Tibial nerve (tissue), 4 donors: ENCODE results near the gene SHB. TPM values are rescaled to one million over a fixed set of nuclear protein-coding genes. Genes with fewer than 3 reads are reported as not detected.
"Not testable (repeated sequence)": the region's sequence is repeated elsewhere in the genome, so short reads cannot be mapped to it uniquely, and the experiment has no call there.

Experiments used
- DNase-seq, 2 donors: peaks; one replicate each; pipeline ENCODE4 v3.0.0-alpha.2; 2019; ENCODE audit warnings: low spot score in 2 of 2
- H3K27ac ChIP-seq, 4 donors: fragments of 200-600 bp; sonication (generic) in 3 of 4; one replicate each; pipeline ENCODE4 v1.5.1; 2017 to 2019; ENCODE audit warnings: mild to moderate bottlenecking in 1 of 4
- H3K27me3 ChIP-seq, 2 donors: fragments of 200-600 bp; sonication (generic) in 1 of 2; one replicate each; pipeline versions ENCODE4 v1.5.1 to v1.6.0; 2017 to 2019
- H3K36me3 ChIP-seq, 3 donors: fragments of 200-600 bp; sonication (generic); one replicate each; pipeline ENCODE4 v1.5.1; 2018 to 2019
- H3K4me1 ChIP-seq, 4 donors: fragments of 200-600 bp; sonication (generic) in 3 of 4; one replicate each; pipeline ENCODE4 v1.5.1; 2017 to 2019
- H3K4me3 ChIP-seq, 4 donors: fragments of 200-600 bp; sonication (generic) in 3 of 4; one replicate each; pipeline ENCODE4 v1.5.1; 2017 to 2019; ENCODE audit warnings: mild to moderate bottlenecking in 1 of 4, moderate library complexity in 1 of 4
- H3K9me3 ChIP-seq, 4 donors: fragments of 200-600 bp; sonication (generic) in 3 of 4; one replicate each; pipeline ENCODE4 v1.5.1; 2017 to 2019
- CTCF ChIP-seq, 5 experiments: fragments of 200-600 bp in 3 of 5; fragments of 450-650 bp in 2 of 5; sonication (generic) in 3 of 5; IDR thresholded peaks; one replicate each; pipeline ENCODE4 v1.5.1; 2016 to 2019; ENCODE audit warnings: antibody characterized with exemption in 5 of 5, mild to moderate bottlenecking in 3 of 5, moderate library complexity in 2 of 5
- EP300 ChIP-seq, 2 donors: sonication (generic); formaldehyde crosslinking; IDR thresholded peaks; one replicate each; pipeline ENCODE4 v1.6.1; 2017; ENCODE audit warnings: antibody characterized with exemption in 2 of 2, mild to moderate bottlenecking in 1 of 2
- POLR2A ChIP-seq, 2 donors: fragments of 450-650 bp; IDR thresholded peaks; one replicate each; pipeline ENCODE4 v1.6.1; 2017; ENCODE audit warnings: antibody characterized with exemption in 2 of 2, mild to moderate bottlenecking in 2 of 2, moderate library complexity in 2 of 2
- WGBS, 2 donors: methylation state at CpG; one replicate each; pipeline ENCODE4 v1.1.5; 2018; 5-methylcytosine and 5-hydroxymethylcytosine counted together
- total RNA-seq, 4 donors: library from RNA; depleted of rRNA; stranded (reverse); fragments of >200 nt; gene quantifications; one replicate each; pipeline ENCODE4 v1.1.0, GENCODE V29; 2016

The SHB gene
- total RNA-seq, 4 donors from 2014 or later, result 6.3 to 15.9 (median 11.6) TPM

GRCh38 chr9:37914701-37915358 is 154.2 kb downstream of the SHB start:
- no peak overlapping the region for H3K4me3 ChIP-seq
- no peaks in the 10 kb centered on the region for H3K9me3 ChIP-seq
- TF ChIP-seq CTCF (IDR thresholded peaks at IDR 0.05) (no peak), EP300 (IDR thresholded peaks at IDR 0.05) (no peak), POLR2A (IDR thresholded peaks at IDR 0.05) (no peak)
- 72 to 80% methylated on average over 6 to 11 of the region's 11 CpGs for WGBS, 2 donors
- H3K27me3 ChIP-seq, result no peaks in the 10 kb centered on the region
- no peak for DNase-seq
- H3K4me1 ChIP-seq, result peaks cover 0 to 57% (median 12%) of the 10 kb centered on the region in 4 donors
- H3K36me3 ChIP-seq, result no peaks in the 10 kb centered on the region
- peak overlapping the region in 1 of 4 donors; percentile 40 for H3K27ac ChIP-seq

- Histone ChIP-seq H3K36me3 (no peaks in the 10 kb centered on the region), H3K27me3 (no peaks in the 10 kb centered on the region), H3K4me1 (peaks cover 0 to 50% (median 10%) of the 10 kb centered on the region in 4 donors), H3K27ac (peak overlapping the region in 2 of 4 donors; percentile 39 to 66), H3K4me3 (no peak overlapping the region), H3K9me3 (no peaks in the 10 kb centered on the region)
- no peak for TF ChIP-seq EP300 (IDR thresholded peaks at IDR 0.05)
- WGBS, 2 donors, result 43 to 67% methylated on average over 8 of the region's 8 CpGs
- DNase-seq, result no peak
Measured at GRCh38 chr9:37914154-37914551, 154.9 kb downstream of the SHB start.

DNA sequence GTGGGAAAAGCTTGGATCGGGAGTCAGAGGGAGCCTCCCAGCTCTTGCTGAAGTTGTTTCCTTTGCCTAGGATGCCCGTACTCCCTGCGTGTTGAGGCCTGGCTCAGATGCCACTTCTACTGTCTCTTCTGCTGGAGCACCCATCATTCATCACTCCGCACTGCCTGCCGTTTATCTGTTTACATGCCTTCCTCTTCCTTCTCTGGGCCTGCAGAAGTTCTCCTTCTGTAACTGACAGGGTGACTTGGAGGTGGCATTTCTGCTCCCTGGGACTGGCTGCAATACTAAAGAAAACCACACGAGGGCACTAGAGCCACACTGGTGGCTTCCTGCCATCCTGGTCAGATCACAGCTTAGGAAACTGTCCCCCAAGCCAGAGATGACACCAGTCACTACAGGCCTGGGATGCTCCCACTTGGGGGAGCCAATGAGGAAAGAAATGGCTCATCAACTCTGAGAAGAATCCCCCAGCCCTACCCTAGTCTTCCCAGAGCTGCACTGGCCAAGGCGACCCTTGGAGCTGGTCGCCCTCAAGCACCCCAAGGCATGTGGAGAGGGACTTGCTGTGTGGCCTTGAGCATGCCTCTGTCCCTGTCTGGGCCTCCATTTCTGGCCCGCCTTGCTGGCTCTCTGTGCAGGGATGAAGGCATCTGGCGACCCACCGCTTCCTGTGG is 155.4 kb downstream of the SHB start:
- Histone ChIP-seq H3K9me3 (no peaks in the 10 kb centered on the region), H3K27me3 (no peaks in the 10 kb centered on the region), H3K4me3 (no peak overlapping the region), H3K4me1 (peaks cover 0 to 46% (median 8%) of the 10 kb centered on the region in 4 donors), H3K27ac (peak overlapping the region in 2 of 4 donors; percentile 39 to 66), H3K36me3 (no peaks in the 10 kb centered on the region)
- DNase-seq, result peak; percentile 75 to 92
- TF ChIP-seq CTCF (IDR thresholded peaks at IDR 0.05) (peak; percentile 95 to 99 (median 95)), POLR2A (IDR thresholded peaks at IDR 0.05) (no peak), EP300 (IDR thresholded peaks at IDR 0.05) (peak in 1 of 2 donors; percentile 31)
- WGBS, 2 donors, result 57 to 61% methylated on average over 10 of the region's 11 CpGs

DNA sequence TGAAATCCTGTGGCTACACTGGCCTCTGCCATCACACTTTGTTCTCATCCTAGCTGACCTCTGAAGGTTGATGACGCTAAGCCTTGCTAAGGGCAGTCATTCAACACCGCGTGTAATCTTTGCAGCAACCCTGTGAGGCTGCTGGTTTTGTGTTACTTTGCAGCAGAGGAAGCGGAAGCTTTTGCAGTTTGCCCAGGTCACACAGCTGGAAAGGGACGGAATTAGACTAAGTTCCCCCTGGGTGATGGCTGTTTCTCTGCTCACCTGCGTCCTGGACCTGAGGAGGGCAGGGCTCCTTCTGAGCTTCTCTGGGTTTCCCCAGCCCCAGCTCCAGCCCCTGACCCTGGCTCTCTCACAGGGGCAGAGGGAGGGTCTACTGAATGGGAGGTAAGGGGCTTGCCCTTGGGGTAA is 157.8 kb downstream of the SHB start:
- no peaks in the 10 kb centered on the region for H3K9me3 ChIP-seq
- H3K36me3 ChIP-seq, result no peaks in the 10 kb centered on the region
- peaks cover 0 to 24% (median 0%) of the 10 kb centered on the region in 4 donors for H3K4me1 ChIP-seq
- WGBS, 2 donors, result 38 to 53% methylated on average over 6 of the region's 6 CpGs
- TF ChIP-seq CTCF (IDR thresholded peaks at IDR 0.05), result no peak
- no peak for TF ChIP-seq POLR2A (IDR thresholded peaks at IDR 0.05)
- TF ChIP-seq EP300 (IDR thresholded peaks at IDR 0.05), result no peak
- no peak overlapping the region for H3K27ac ChIP-seq
- H3K4me3 ChIP-seq, result no peak overlapping the region
- no peaks in the 10 kb centered on the region for H3K27me3 ChIP-seq
- no peak for DNase-seq

DNA sequence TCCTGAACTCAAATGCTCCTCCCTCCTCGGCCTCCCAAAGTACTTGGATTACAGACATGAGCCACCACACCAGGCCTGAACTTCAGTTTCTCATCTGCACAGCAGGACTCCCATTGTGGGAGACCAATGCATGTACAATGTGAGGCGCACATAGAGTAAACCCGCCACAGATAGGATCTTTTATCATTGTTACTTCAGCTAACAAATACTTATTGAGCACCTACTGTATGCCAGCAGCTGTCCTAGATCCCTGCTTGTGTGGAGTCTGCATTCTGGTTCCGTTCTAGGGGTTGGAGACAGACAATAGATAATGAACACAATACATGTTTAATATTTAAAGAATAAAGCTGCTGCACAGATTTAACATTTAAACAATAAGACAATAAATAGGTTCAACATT is 158.8 kb downstream of the SHB start:
- H3K4me3 ChIP-seq, result no peak overlapping the region
- no peak overlapping the region for H3K27ac ChIP-seq
- no peaks in the 10 kb centered on the region for H3K27me3 ChIP-seq
- no peak for TF ChIP-seq POLR2A (IDR thresholded peaks at IDR 0.05)
- TF ChIP-seq CTCF (IDR thresholded peaks at IDR 0.05), result no peak
- TF ChIP-seq EP300 (IDR thresholded peaks at IDR 0.05), result no peak
- WGBS, 2 donors, result 91 to 98% methylated on average over 4 of the region's 4 CpGs
- H3K9me3 ChIP-seq, result no peaks in the 10 kb centered on the region
- no peaks in the 10 kb centered on the region for H3K36me3 ChIP-seq
- H3K4me1 ChIP-seq, result peaks cover 0 to 20% (median 0%) of the 10 kb centered on the region in 4 donors
- DNase-seq, result no peak

- not testable (repeated sequence) for H3K27me3 ChIP-seq, H3K9me3 ChIP-seq, H3K27ac ChIP-seq, H3K36me3 ChIP-seq, H3K4me3 ChIP-seq, DNase-seq
- WGBS, 2 donors, result 85 to 87% methylated on average over 5 of the region's 5 CpGs
- peaks cover 0 to 21% (median under 1%) of the 10 kb centered on the region in 4 donors for H3K4me1 ChIP-seq
Measured at GRCh38 chr9:37909836-37910235, 159.2 kb downstream of the SHB start.
